Chondrocyte (in vitro differentiated cells): ENCODE data around the gene ZNF334. TPM values are rescaled to one million over a fixed set of nuclear protein-coding genes. Genes with fewer than 3 reads are reported as not detected.

Experiments used
- DNase-seq: peaks from one replicate; pipeline ENCODE4 v3.0.0; 2021; ENCODE audit warnings: mixed read lengths, low spot score
- H3K27ac Mint-ChIP-seq: one replicate; pipeline ENCODE4 v1.8.0; 2021; ENCODE audit warnings: mild to moderate bottlenecking, moderate library complexity, mixed read lengths; ENCODE audit not compliant: unreplicated experiment
- H3K27me3 Mint-ChIP-seq: 2 replicates; pipeline ENCODE4 v1.8.0; 2021; ENCODE audit warnings: low read depth, mixed read lengths
- H3K36me3 Mint-ChIP-seq: 2 replicates; pipeline ENCODE4 v1.8.0; 2021; ENCODE audit warnings: low read depth, mixed read lengths
- H3K4me1 Mint-ChIP-seq: 2 replicates; pipeline ENCODE4 v1.8.0; 2021; ENCODE audit warnings: low read depth, mild to moderate bottlenecking, mixed read lengths
- H3K4me3 Mint-ChIP-seq: one replicate; pipeline ENCODE4 v1.8.0; 2021; ENCODE audit warnings: mild to moderate bottlenecking, moderate library complexity, mixed read lengths; ENCODE audit not compliant: unreplicated experiment
- H3K9me3 Mint-ChIP-seq: 2 replicates; pipeline ENCODE4 v1.8.0; 2021; ENCODE audit warnings: low read depth, mixed read lengths
- CTCF ChIP-seq: fragments of 200-600 bp; sonication (generic); IDR thresholded peaks from 2 replicates; pipeline ENCODE4 v1.5.0; 2021; ENCODE audit warnings: antibody characterized with exemption, mild to moderate bottlenecking, moderate library complexity
- total RNA-seq: library from RNA; stranded (reverse); gene quantifications from 3 replicates; pipeline ENCODE4 v1.2.1, GENCODE V29; 2021

Gene ZNF334
- total RNA-seq, 1 donor from 2014 or later: 4.8 TPM

- Mint-ChIP-seq H3K4me1 (no peaks in the 10 kb centered on the region), H3K9me3 (peaks cover 10% of the 10 kb centered on the region), H3K27ac (no peak overlapping the region), H3K36me3 (peaks cover 9% of the 10 kb centered on the region), H3K4me3 (no peak overlapping the region), H3K27me3 (peaks cover 7% of the 10 kb centered on the region)
- TF ChIP-seq CTCF: no peak
- no peak for DNase-seq
These were observed 25.7 kb downstream of the ZNF334 start for GRCh38 chr20:46487628-46488027.

GRCh38 chr20:46485431-46485830, 27.9 kb downstream of the ZNF334 start:
- Mint-ChIP-seq H3K27me3 (peaks cover 18% of the 10 kb centered on the region), H3K27ac (no peak overlapping the region), H3K36me3 (no peaks in the 10 kb centered on the region), H3K9me3 (no peaks in the 10 kb centered on the region), H3K4me3 (no peak overlapping the region), H3K4me1 (no peaks in the 10 kb centered on the region)
- no peak for DNase-seq
- TF ChIP-seq CTCF: no peak

GRCh38 chr20:46484954-46485353, 28.4 kb downstream of the ZNF334 start:
- TF ChIP-seq CTCF: no peak
- Mint-ChIP-seq H3K4me3 (no peak overlapping the region), H3K9me3 (no peaks in the 10 kb centered on the region), H3K27me3 (peaks cover 18% of the 10 kb centered on the region), H3K27ac (no peak overlapping the region), H3K4me1 (no peaks in the 10 kb centered on the region), H3K36me3 (no peaks in the 10 kb centered on the region)
- DNase-seq: no peak

GRCh38 chr20:46483879-46484278, 29.5 kb downstream of the ZNF334 start:
- H3K9me3 Mint-ChIP-seq: no peaks in the 10 kb centered on the region
- H3K4me1 Mint-ChIP-seq: no peaks in the 10 kb centered on the region
- no peak for DNase-seq
- no peak overlapping the region for H3K4me3 Mint-ChIP-seq
- TF ChIP-seq CTCF: no peak
- H3K36me3 Mint-ChIP-seq: no peaks in the 10 kb centered on the region
- no peak overlapping the region for H3K27ac Mint-ChIP-seq
- peaks cover 18% of the 10 kb centered on the region for H3K27me3 Mint-ChIP-seq

- Mint-ChIP-seq H3K4me3 (no peak overlapping the region), H3K27me3 (peaks cover 20% of the 10 kb centered on the region), H3K36me3 (no peaks in the 10 kb centered on the region), H3K9me3 (no peaks in the 10 kb centered on the region), H3K4me1 (no peaks in the 10 kb centered on the region), H3K27ac (no peak overlapping the region)
- DNase-seq: no peak
- no peak for TF ChIP-seq CTCF
These were observed 30.5 kb downstream of the ZNF334 start for GRCh38 chr20:46482864-46483263.
